MG63 (cell line): ENCODE results near the gene GNB5. TPM values are rescaled to one million over a fixed set of nuclear protein-coding genes. Genes with fewer than 3 reads are reported as not detected.
"Not testable (repeated sequence)": the region's sequence is repeated elsewhere in the genome, so short reads cannot be mapped to it uniquely, and the experiment has no call there.

Experiments
- DNase-seq: peaks from one replicate; pipeline ENCODE4 v3.0.0-alpha.2; 2020
- H3K27me3 ChIP-seq: fragments of 250-450 bp; sonication (Bioruptor Pico); 2 replicates; pipeline ENCODE4 v1.5.1; 2020; ENCODE audit warnings: mild to moderate bottlenecking, moderate library complexity
- H3K36me3 ChIP-seq: fragments of 250-450 bp; sonication (Bioruptor Pico); 2 replicates; pipeline ENCODE4 v1.5.1; 2020; ENCODE audit warnings: mild to moderate bottlenecking, moderate library complexity
- H3K4me3 ChIP-seq: fragments of 250-450 bp; sonication (Bioruptor Pico); 2 replicates; pipeline ENCODE4 v1.5.1; 2020; ENCODE audit warnings: mild to moderate bottlenecking, moderate library complexity
- H3K9me3 ChIP-seq: fragments of 250-450 bp; sonication (Bioruptor Pico); 2 replicates; pipeline ENCODE4 v1.5.1; 2020; ENCODE audit warnings: mild to moderate bottlenecking, moderate library complexity
- total RNA-seq: library from RNA; depleted of rRNA; stranded (reverse); fragments of >200 nt; shearing (Covaris generic); gene quantifications from 2 replicates; pipeline ENCODE4 v1.2.3, GENCODE V29; 2014; ENCODE audit warnings: low replicate concordance

The GNB5 gene
- total RNA-seq, 1 experiment from 2014 or later = 18.9 TPM

GRCh38 chr15:52181938-52182780 lies 9.0 kb downstream of the GNB5 start:
- H3K4me3 ChIP-seq = no peak overlapping the region
- no peaks in the 10 kb centered on the region for H3K36me3 ChIP-seq
- DNase-seq = no peak
- H3K27me3 ChIP-seq = no peaks in the 10 kb centered on the region
- peaks cover 5% of the 10 kb centered on the region; the same call in 1 of the 2 replicates for H3K9me3 ChIP-seq

- no peak for DNase-seq
- Histone ChIP-seq H3K27me3 (no peaks in the 10 kb centered on the region), H3K4me3 (no peak overlapping the region), H3K36me3 (no peaks in the 10 kb centered on the region), H3K9me3 (peaks cover 5% of the 10 kb centered on the region; the same call in 1 of the 2 replicates)
Measured at GRCh38 chr15:52180851-52181450, 10.2 kb downstream of the GNB5 start.

GRCh38 chr15:52180196-52180835 lies 10.9 kb downstream of the GNB5 start:
- DNase-seq = no peak
- H3K36me3 ChIP-seq = no peaks in the 10 kb centered on the region
- peak overlapping the region; percentile 59 for H3K4me3 ChIP-seq
- peaks cover 5% of the 10 kb centered on the region; the same call in 1 of the 2 replicates for H3K9me3 ChIP-seq
- no peaks in the 10 kb centered on the region for H3K27me3 ChIP-seq

- no peaks in the 10 kb centered on the region for H3K36me3 ChIP-seq
- H3K9me3 ChIP-seq = peaks cover 5% of the 10 kb centered on the region; the same call in 1 of the 2 replicates
- H3K4me3 ChIP-seq = peak overlapping the region; percentile 59
- no peaks in the 10 kb centered on the region for H3K27me3 ChIP-seq
- DNase-seq = peak; percentile 73
Measured at GRCh38 chr15:52179278-52180195, 11.7 kb downstream of the GNB5 start.

GRCh38 chr15:52178765-52179164 lies 12.4 kb downstream of the GNB5 start:
- Histone ChIP-seq H3K9me3 (peaks cover 5% of the 10 kb centered on the region; the same call in 1 of the 2 replicates), H3K4me3 (peak overlapping the region; percentile 59), H3K36me3 (no peaks in the 10 kb centered on the region), H3K27me3 (no peaks in the 10 kb centered on the region)
- DNase-seq = no peak

GRCh38 chr15:52172869-52173268 lies 18.3 kb downstream of the GNB5 start:
- H3K36me3 ChIP-seq = no peaks in the 10 kb centered on the region
- H3K9me3 ChIP-seq = no peaks in the 10 kb centered on the region
- no peak overlapping the region for H3K4me3 ChIP-seq
- H3K27me3 ChIP-seq = no peaks in the 10 kb centered on the region
- DNase-seq = no peak

GRCh38 chr15:52171807-52172206 lies 19.4 kb downstream of the GNB5 start:
- no peak for DNase-seq
- Histone ChIP-seq H3K4me3 (no peak overlapping the region), H3K27me3 (no peaks in the 10 kb centered on the region), H3K9me3 (no peaks in the 10 kb centered on the region), H3K36me3 (no peaks in the 10 kb centered on the region)

- no peak for DNase-seq
- H3K4me3 ChIP-seq = no peak overlapping the region
- no peaks in the 10 kb centered on the region for H3K27me3 ChIP-seq
- no peaks in the 10 kb centered on the region for H3K9me3 ChIP-seq
- no peaks in the 10 kb centered on the region for H3K36me3 ChIP-seq
Measured at GRCh38 chr15:52171386-52171785, 19.8 kb downstream of the GNB5 start.

GRCh38 chr15:52170199-52170598 lies 21.0 kb downstream of the GNB5 start:
- not testable (repeated sequence) for H3K27me3 ChIP-seq, H3K9me3 ChIP-seq, H3K4me3 ChIP-seq, DNase-seq, H3K36me3 ChIP-seq

GRCh38 chr15:52165494-52166131 lies 25.6 kb downstream of the GNB5 start:
- not testable (repeated sequence) for DNase-seq, H3K4me3 ChIP-seq, H3K36me3 ChIP-seq

GRCh38 chr15:52164631-52165265 lies 26.4 kb downstream of the GNB5 start:
- H3K36me3 ChIP-seq = no peaks in the 10 kb centered on the region
- no peak overlapping the region for H3K4me3 ChIP-seq
- H3K27me3 ChIP-seq = no peaks in the 10 kb centered on the region
- no peak for DNase-seq
- no peaks in the 10 kb centered on the region for H3K9me3 ChIP-seq

More at GRCh38 chr15:52165494-52166131, 25.6 kb downstream of the GNB5 start:
- H3K9me3 ChIP-seq, H3K27me3 ChIP-seq: not testable (repeated sequence)

- H3K27me3 ChIP-seq = no peaks in the 10 kb centered on the region
- DNase-seq = no peak
- no peak overlapping the region for H3K4me3 ChIP-seq
- no peaks in the 10 kb centered on the region for H3K9me3 ChIP-seq
- H3K36me3 ChIP-seq = no peaks in the 10 kb centered on the region
Measured at GRCh38 chr15:52163321-52164190, 27.6 kb downstream of the GNB5 start.

- Histone ChIP-seq H3K9me3 (no peaks in the 10 kb centered on the region), H3K4me3 (no peak overlapping the region), H3K27me3 (no peaks in the 10 kb centered on the region), H3K36me3 (no peaks in the 10 kb centered on the region)
- no peak for DNase-seq
Measured at GRCh38 chr15:52162876-52163275, 28.3 kb downstream of the GNB5 start.

- Histone ChIP-seq H3K27me3 (no peaks in the 10 kb centered on the region), H3K4me3 (no peak overlapping the region), H3K9me3 (no peaks in the 10 kb centered on the region), H3K36me3 (no peaks in the 10 kb centered on the region)
- DNase-seq = no peak
Measured at GRCh38 chr15:52162260-52162659, 28.9 kb downstream of the GNB5 start.
